ENCODE results near the gene ITGB3BP. TPM values are rescaled to one million over a fixed set of nuclear protein-coding genes. Genes with fewer than 3 reads are reported as not detected.

ITGB3BP gene
- total and polyA plus RNA-seq, 2 of the 4 experiments (the other 2 are of a cell fraction): 8.1 to 11.9 TPM

DNA sequence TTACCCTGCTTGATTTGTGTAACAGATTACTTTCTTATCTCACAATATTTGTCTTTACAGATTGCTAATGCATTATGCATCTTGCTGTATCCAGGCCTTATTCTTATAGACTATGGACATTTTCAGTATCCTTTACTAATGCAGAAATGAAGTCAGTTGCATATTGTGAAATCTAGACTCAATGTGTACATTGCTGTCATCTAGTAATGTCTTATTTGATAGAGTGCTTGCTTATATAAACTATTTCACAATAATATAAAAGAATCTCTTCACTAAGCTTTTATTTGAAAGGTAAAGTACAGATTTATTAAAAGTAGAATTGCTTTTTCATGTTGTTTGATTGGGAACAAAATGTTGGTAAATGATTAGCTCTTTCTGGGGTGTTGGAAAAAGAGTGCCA lies 116.0 kb downstream of the ITGB3BP start:
- no peak overlapping the region for H3K23ac ChIP-seq (ENCODE audit: low read depth, low read length)
- H4K91ac ChIP-seq (ENCODE audit: insufficient read depth, low read depth, low read length): no peak overlapping the region
- H2BK20ac ChIP-seq (ENCODE audit: low read depth, low read length): no peak overlapping the region
- H4K8ac ChIP-seq (ENCODE audit: low read depth in 2 of 2, low read length in 2 of 2): peak overlapping the region in 1 of 2 experiments; percentile 55; a peak in 1 of 4 replicates
- H3K9ac ChIP-seq (ENCODE audit: low read depth, low read length): no peak overlapping the region
- no peaks in the 10 kb centered on the region for H3K9me3 ChIP-seq (ENCODE audit: control insufficient read depth, insufficient read depth, low read length)
- DNase-seq: peak; percentile 62
- intact Hi-C loops (cut with micrococcal nuclease) (loop anchor here (5.0 kb wide), 1 partner anchor 40 kb away; the partner anchor contains the start of gene ALG6), in situ Hi-C loops (cut with MboI; ENCODE audit: low sequenced_read_pairs) (no loop called here), dilution Hi-C loops (cut with HindIII; ENCODE audit: low sequenced_read_pairs, unreplicated experiment) (no loop called here)
- TF ChIP-seq RAD21 (IDR thresholded peaks at IDR 0.05; ENCODE audit: low read length): no peak
- no peak for TF ChIP-seq FOS (IDR thresholded peaks at IDR 0.05; ENCODE audit: low read depth, low read length)
- TF ChIP-seq BHLHE40 (IDR thresholded peaks at IDR 0.05; ENCODE audit: low read depth, low read length): no peak
- no peak for TF ChIP-seq MAFK (IDR thresholded peaks at IDR 0.05; ENCODE audit: low read depth, low read length)
- TF ChIP-seq MXI1 (IDR thresholded peaks at IDR 0.05; ENCODE audit: borderline replicate concordance, low read depth, low read length): no peak
- TF ChIP-seq CHD1 (IDR thresholded peaks at IDR 0.05; ENCODE audit: low read depth, low read length): no peak
- peak; percentile 91 for TF ChIP-seq CEBPB (IDR thresholded peaks at IDR 0.05; ENCODE audit: low read depth, low read length)
- no peak overlapping the region for H4K5ac ChIP-seq (ENCODE audit: low read depth, low read length)
- no peak overlapping the region for H3K4me3 ChIP-seq (ENCODE audit: insufficient read depth, low read depth, low read length)
- ChIA-PET CTCF (interaction anchor here (0.6 to 1.3 kb wide), 2 partner anchors 9 to 1488 kb away, joined by 3 to 5 read pairs; no protein-coding TSS in a partner anchor), POLR2A (ENCODE audit: unreplicated experiment) (no interaction called here)
- no peak overlapping the region for H2AFZ ChIP-seq (replicated peaks; ENCODE audit: low read length, poor library complexity)
- no peaks in the 10 kb centered on the region for H3K9me1 ChIP-seq (ENCODE audit: insufficient read depth, low read length)
- no peaks in the 10 kb centered on the region for H4K20me1 ChIP-seq (ENCODE audit: insufficient read depth, low read length)
- ATAC-seq (ENCODE audit: low read depth): peak; percentile 21; the same call in 1 of the 2 replicates
- H2BK15ac ChIP-seq (ENCODE audit: low read depth, low read length): no peak overlapping the region
- H2AK5ac ChIP-seq (ENCODE audit: low read depth, low read length): no peak overlapping the region
- no peak overlapping the region for H3K18ac ChIP-seq (ENCODE audit: low read depth, low read length)
- H3K14ac ChIP-seq (replicated peaks; ENCODE audit: low read depth, low read length): no peak overlapping the region
- peak overlapping the region; percentile 87 for H2BK5ac ChIP-seq (ENCODE audit: low read depth, low read length, poor library complexity, severe bottlenecking)
- BruUV-seq (replicated peaks): no TSS peak
- peak overlapping the region; percentile 72; the same call in 1 of the 2 replicates for H3K27ac ChIP-seq (ENCODE audit: insufficient read depth, low read length)
- H3K79me1 ChIP-seq (ENCODE audit: low read depth in 1 of 2, low read length in 2 of 2): no peaks in the 10 kb centered on the region
- H2BK120ac ChIP-seq (ENCODE audit: low read depth, low read length): peak overlapping the region; percentile 13; the same call in 1 of the 2 replicates
- no peaks in the 10 kb centered on the region for H3K36me3 ChIP-seq (ENCODE audit: control insufficient read depth, insufficient read depth, low read length)
- no peak overlapping the region for H2AK9ac ChIP-seq (replicated peaks; ENCODE audit: low read depth, low read length, poor library complexity)
- peaks cover 6% of the 10 kb centered on the region for H3K4me1 ChIP-seq (ENCODE audit: control insufficient read depth, insufficient read depth, low read length)
- H3K4ac ChIP-seq (ENCODE audit: low read depth, low read length): no peak overlapping the region
- peak overlapping the region; percentile 30; the same call in 1 of the 2 replicates for H3K4me2 ChIP-seq (ENCODE audit: low read depth, low read length)
- H3K27me3 ChIP-seq (ENCODE audit: control insufficient read depth, insufficient read depth, low read length): no peaks in the 10 kb centered on the region
- no peak overlapping the region for H3K56ac ChIP-seq (ENCODE audit: extremely low read depth, insufficient read depth, low read length)
